ENCODE results near the gene PSMD7.
A peak's percentile ranks its signal among the peaks of the same experiment; 100 is the strongest.

Gene PSMD7

DNA sequence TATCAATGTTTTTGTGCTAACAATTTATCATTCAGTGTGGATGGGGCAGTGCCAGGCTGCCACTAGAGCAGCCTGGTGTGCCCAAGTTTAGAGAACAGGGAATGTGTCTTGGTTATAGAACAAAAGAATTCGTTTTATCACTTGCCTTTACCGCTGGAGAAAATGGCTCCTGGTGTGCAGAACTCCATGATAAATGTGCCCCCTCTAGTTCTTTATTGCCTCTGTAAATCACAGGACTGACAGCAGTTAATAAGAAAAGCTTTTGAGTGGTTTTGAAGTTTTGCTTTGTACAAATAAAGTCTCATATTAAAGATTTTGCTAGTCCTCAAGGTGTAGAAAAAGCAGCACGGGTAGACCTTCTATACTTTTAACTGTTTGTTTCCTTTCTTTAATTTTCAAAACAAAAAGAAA lies 28.2 kb upstream of the PSMD7 start:
- Histone ChIP-seq H4K8ac (ENCODE audit: low read depth, low read length) (no peak overlapping the region), H2BK5ac (ENCODE audit: low read depth, low read length, poor library complexity) (no peak overlapping the region), H3K27ac (ENCODE audit: low read depth, low read length) (no peak overlapping the region), H3K14ac (ENCODE audit: low read length) (no peak overlapping the region), H3K9me3 (ENCODE audit: insufficient read depth, low read depth, low read length) (no peaks in the 10 kb centered on the region), H4K91ac (ENCODE audit: low read depth, low read length) (no peak overlapping the region), H3K4me2 (ENCODE audit: low read length) (no peak overlapping the region), H2AK5ac (ENCODE audit: low read length) (no peak overlapping the region), H3K23ac (ENCODE audit: low read length) (no peak overlapping the region), H3K4me3 (ENCODE audit: low read depth, low read length) (no peak overlapping the region), H3K27me3 (ENCODE audit: insufficient read depth, low read length) (no peaks in the 10 kb centered on the region), H2AFZ (ENCODE audit: insufficient read depth, low read length, poor library complexity) (no peak overlapping the region), H3K9ac (ENCODE audit: low read length) (no peak overlapping the region), H3K36me3 (ENCODE audit: control insufficient read depth in 1 of 2, insufficient read depth in 2 of 2, low read length in 2 of 2) (no peaks in the 10 kb centered on the region), H3K18ac (ENCODE audit: low read length) (no peak overlapping the region), H3K79me1 (ENCODE audit: low read length) (no peaks in the 10 kb centered on the region), H2BK12ac (ENCODE audit: low read length) (no peak overlapping the region), H3K4ac (ENCODE audit: low read depth, low read length) (no peak overlapping the region), H4K12ac (ENCODE audit: low read depth, low read length) (no peak overlapping the region), H3K79me2 (ENCODE audit: control insufficient read depth, insufficient read depth, low read length, poor library complexity) (no peaks in the 10 kb centered on the region), H3K4me1 (ENCODE audit: control insufficient read depth in 1 of 2, insufficient read depth in 2 of 2, low read length in 2 of 2) (no peaks in the 10 kb centered on the region), H2BK120ac (ENCODE audit: insufficient read depth, low read length, poor library complexity) (no peak overlapping the region)
- DNase-seq, result no peak
- no CpG with 5 or more reads among the region's 3 CpGs for WGBS (ENCODE audit: extremely low coverage, insufficient coverage, insufficient read length)

DNA sequence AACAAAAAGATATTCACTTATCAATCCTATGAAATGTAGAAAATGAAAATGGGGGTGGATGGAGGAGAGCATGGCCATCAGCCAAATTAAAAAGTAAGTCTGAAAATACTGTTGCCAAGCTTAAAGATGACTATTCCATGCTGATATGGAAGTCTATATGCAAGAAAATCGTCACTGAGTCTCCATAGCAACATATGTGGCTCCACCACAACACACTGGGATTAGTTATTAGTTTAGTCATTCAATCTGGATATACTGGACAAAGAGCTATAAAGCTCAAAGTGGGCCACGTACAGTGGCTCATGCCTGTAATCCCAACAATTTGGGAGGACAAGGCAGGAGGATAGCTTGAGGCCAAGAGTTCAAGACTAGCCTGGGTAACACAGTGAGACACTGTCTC lies 24.7 kb upstream of the PSMD7 start:
- no peak overlapping the region for H2AK5ac ChIP-seq (ENCODE audit: low read length)
- H3K18ac ChIP-seq (ENCODE audit: low read length), result no peak overlapping the region
- H3K9me3 ChIP-seq (ENCODE audit: insufficient read depth, low read depth, low read length), result no peaks in the 10 kb centered on the region
- H4K8ac ChIP-seq (ENCODE audit: low read depth, low read length), result no peak overlapping the region
- H3K9ac ChIP-seq (ENCODE audit: low read length), result no peak overlapping the region
- WGBS (ENCODE audit: extremely low coverage, insufficient coverage, insufficient read length), result no CpG with 5 or more reads among the region's 2 CpGs
- no peak overlapping the region for H2BK12ac ChIP-seq (ENCODE audit: low read length)
- H3K23ac ChIP-seq (ENCODE audit: low read length), result no peak overlapping the region
- H4K12ac ChIP-seq (ENCODE audit: low read depth, low read length), result no peak overlapping the region
- no peaks in the 10 kb centered on the region for H3K36me3 ChIP-seq (ENCODE audit: control insufficient read depth in 1 of 2, insufficient read depth in 2 of 2, low read length in 2 of 2)
- H3K27ac ChIP-seq (ENCODE audit: low read depth, low read length), result no peak overlapping the region
- peak in 1 of 2 donors; percentile 8 for DNase-seq
- H4K91ac ChIP-seq (ENCODE audit: low read depth, low read length), result no peak overlapping the region
- H3K79me1 ChIP-seq (ENCODE audit: low read length), result no peaks in the 10 kb centered on the region
- no peak overlapping the region for H3K14ac ChIP-seq (ENCODE audit: low read length)
- H2AFZ ChIP-seq (ENCODE audit: insufficient read depth, low read length, poor library complexity), result no peak overlapping the region
- no peak overlapping the region for H2BK5ac ChIP-seq (ENCODE audit: low read depth, low read length, poor library complexity)
- H3K4me2 ChIP-seq (ENCODE audit: low read length), result no peak overlapping the region
- no peaks in the 10 kb centered on the region for H3K79me2 ChIP-seq (ENCODE audit: control insufficient read depth, insufficient read depth, low read length, poor library complexity)
- no peaks in the 10 kb centered on the region for H3K27me3 ChIP-seq (ENCODE audit: insufficient read depth, low read length)
- H3K4me3 ChIP-seq (ENCODE audit: low read depth, low read length), result no peak overlapping the region
- H3K4ac ChIP-seq (ENCODE audit: low read depth, low read length), result no peak overlapping the region
- no peak overlapping the region for H2BK120ac ChIP-seq (ENCODE audit: insufficient read depth, low read length, poor library complexity)
- no peaks in the 10 kb centered on the region for H3K4me1 ChIP-seq (ENCODE audit: control insufficient read depth in 1 of 2, insufficient read depth in 2 of 2, low read length in 2 of 2)

- no peak overlapping the region for H3K4ac ChIP-seq (ENCODE audit: low read depth, low read length)
- no CpG with 5 or more reads among the region's 2 CpGs for WGBS (ENCODE audit: extremely low coverage, insufficient coverage, insufficient read length)
- peak in 1 of 2 donors; percentile 47 for DNase-seq
Measured at GRCh38 chr16:74275031-74275636, 21.5 kb upstream of the PSMD7 start.

DNA sequence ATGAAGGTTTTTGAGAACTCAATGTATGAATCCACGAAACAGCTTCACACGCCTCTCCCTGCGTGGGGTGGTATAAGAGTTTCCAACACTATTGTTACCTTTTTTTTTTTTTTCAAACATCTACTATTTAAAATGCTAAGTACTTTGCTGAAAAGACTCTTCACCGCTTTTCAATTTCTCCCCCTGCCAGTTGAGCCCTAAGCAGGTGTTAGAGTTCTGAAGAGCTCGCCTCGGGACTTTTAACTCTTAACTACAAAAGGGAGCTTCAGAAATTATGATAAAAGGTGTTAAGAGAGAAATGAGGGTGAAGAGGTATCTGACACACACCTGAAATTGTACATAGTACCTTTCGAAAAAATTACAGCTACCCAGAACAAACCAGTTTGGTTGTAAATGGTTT lies 20.9 kb upstream of the PSMD7 start:
- Histone ChIP-seq H3K36me3 (ENCODE audit: control insufficient read depth in 1 of 2, insufficient read depth in 2 of 2, low read length in 2 of 2) (no peaks in the 10 kb centered on the region), H4K12ac (ENCODE audit: low read depth, low read length) (no peak overlapping the region), H3K18ac (ENCODE audit: low read length) (no peak overlapping the region), H3K27me3 (ENCODE audit: insufficient read depth, low read length) (no peaks in the 10 kb centered on the region), H3K9ac (ENCODE audit: low read length) (no peak overlapping the region), H3K79me1 (ENCODE audit: low read length) (no peaks in the 10 kb centered on the region), H2AK5ac (ENCODE audit: low read length) (no peak overlapping the region), H3K4me3 (ENCODE audit: low read depth, low read length) (no peak overlapping the region), H3K23ac (ENCODE audit: low read length) (no peak overlapping the region), H4K91ac (ENCODE audit: low read depth, low read length) (no peak overlapping the region), H2BK5ac (ENCODE audit: low read depth, low read length, poor library complexity) (no peak overlapping the region), H3K4ac (ENCODE audit: low read depth, low read length) (no peak overlapping the region), H3K4me2 (ENCODE audit: low read length) (no peak overlapping the region), H3K4me1 (ENCODE audit: control insufficient read depth in 1 of 2, insufficient read depth in 2 of 2, low read length in 2 of 2) (peaks cover 8 to 10% of the 10 kb centered on the region in 2 experiments), H2BK12ac (ENCODE audit: low read length) (no peak overlapping the region), H3K79me2 (ENCODE audit: control insufficient read depth, insufficient read depth, low read length, poor library complexity) (no peaks in the 10 kb centered on the region), H4K8ac (ENCODE audit: low read depth, low read length) (no peak overlapping the region), H2BK120ac (ENCODE audit: insufficient read depth, low read length, poor library complexity) (no peak overlapping the region), H3K9me3 (ENCODE audit: insufficient read depth, low read depth, low read length) (no peaks in the 10 kb centered on the region), H2AFZ (ENCODE audit: insufficient read depth, low read length, poor library complexity) (no peak overlapping the region), H3K14ac (ENCODE audit: low read length) (no peak overlapping the region), H3K27ac (ENCODE audit: low read depth, low read length) (no peak overlapping the region)
- WGBS (ENCODE audit: extremely low coverage, insufficient coverage, insufficient read length), result no CpG with 5 or more reads among the region's 7 CpGs
- DNase-seq, result no peak

More at GRCh38 chr16:74275031-74275636, 21.5 kb upstream of the PSMD7 start:
- Histone ChIP-seq H3K27me3 (ENCODE audit: insufficient read depth, low read length) (no peaks in the 10 kb centered on the region), H2BK5ac (ENCODE audit: low read depth, low read length, poor library complexity) (no peak overlapping the region), H2AFZ (ENCODE audit: insufficient read depth, low read length, poor library complexity) (no peak overlapping the region), H3K4me2 (ENCODE audit: low read length) (no peak overlapping the region), H3K27ac (ENCODE audit: low read depth, low read length) (no peak overlapping the region), H3K79me2 (ENCODE audit: control insufficient read depth, insufficient read depth, low read length, poor library complexity) (no peaks in the 10 kb centered on the region), H3K14ac (ENCODE audit: low read length) (no peak overlapping the region), H2BK12ac (ENCODE audit: low read length) (no peak overlapping the region), H4K8ac (ENCODE audit: low read depth, low read length) (no peak overlapping the region), H3K23ac (ENCODE audit: low read length) (no peak overlapping the region), H2BK120ac (ENCODE audit: insufficient read depth, low read length, poor library complexity) (no peak overlapping the region), H4K91ac (ENCODE audit: low read depth, low read length) (no peak overlapping the region), H3K9me3 (ENCODE audit: insufficient read depth, low read depth, low read length) (no peaks in the 10 kb centered on the region), H3K4me3 (ENCODE audit: low read depth, low read length) (no peak overlapping the region), H3K79me1 (ENCODE audit: low read length) (no peaks in the 10 kb centered on the region), H4K12ac (ENCODE audit: low read depth, low read length) (no peak overlapping the region), H2AK5ac (ENCODE audit: low read length) (no peak overlapping the region), H3K36me3 (ENCODE audit: control insufficient read depth in 1 of 2, insufficient read depth in 2 of 2, low read length in 2 of 2) (no peaks in the 10 kb centered on the region), H3K9ac (ENCODE audit: low read length) (no peak overlapping the region), H3K18ac (ENCODE audit: low read length) (no peak overlapping the region), H3K4me1 (ENCODE audit: control insufficient read depth in 1 of 2, insufficient read depth in 2 of 2, low read length in 2 of 2) (peaks cover 3 to 4% of the 10 kb centered on the region in 2 experiments)
